OCI-LY1 (cell line): ENCODE results near the gene SRSF8.

Experiments
- H2AFZ ChIP-seq: fragments of 200-600 bp; sonication (generic), shearing (Covaris generic); 2 replicates; pipeline ENCODE4 v1.6.0; 2014; ENCODE audit warnings: antibody characterized with exemption, mild to moderate bottlenecking, low read length
- H3F3A ChIP-seq: fragments of 200-600 bp; sonication (generic), shearing (Covaris generic); 2 replicates; pipeline ENCODE4 v1.6.0; 2014; ENCODE audit warnings: mild to moderate bottlenecking, antibody characterized with exemption, low read length, moderate library complexity; ENCODE audit not compliant: insufficient read depth
- H3K27ac ChIP-seq: fragments of 200-600 bp; sonication (generic); 2 replicates; pipeline ENCODE4 v1.5.1; 2014; ENCODE audit warnings: low read length, mixed run types, mild to moderate bottlenecking, low read depth; ENCODE audit not compliant: poor library complexity, severe bottlenecking
- H3K27me3 ChIP-seq: fragments of 200-600 bp; sonication (generic); 2 replicates; pipeline ENCODE4 v1.6.0; 2014; ENCODE audit warnings: antibody characterized with exemption, mild to moderate bottlenecking, low read length, moderate library complexity; ENCODE audit not compliant: insufficient read depth
- H3K36me3 ChIP-seq: fragments of 200-600 bp; sonication (generic); 2 replicates; pipeline ENCODE4 v1.6.1; 2014; ENCODE audit warnings: mild to moderate bottlenecking, antibody characterized with exemption, low read length, moderate library complexity, mixed read lengths; ENCODE audit not compliant: insufficient read depth
- H3K4me1 ChIP-seq: fragments of 200-600 bp; sonication (generic); 2 replicates; pipeline ENCODE4 v1.5.1; 2014; ENCODE audit warnings: mild to moderate bottlenecking, low read length, moderate library complexity; ENCODE audit not compliant: insufficient read depth, severe bottlenecking
- H3K4me2 ChIP-seq: fragments of 200-600 bp; sonication (generic), shearing (Covaris generic); 2 replicates; pipeline ENCODE4 v1.6.1; 2014; ENCODE audit warnings: low read length
- H3K4me3 ChIP-seq: fragments of 200-600 bp; sonication (generic); 2 replicates; pipeline ENCODE4 v1.5.1; 2014; ENCODE audit warnings: low read length, low read depth, mild to moderate bottlenecking, mixed read lengths; ENCODE audit not compliant: poor library complexity, severe bottlenecking
- H3K79me2 ChIP-seq: fragments of 200-600 bp; shearing (Covaris generic); 2 replicates; pipeline ENCODE4 v1.6.1; 2016; ENCODE audit warnings: mixed run types, low read length, mixed read lengths; ENCODE audit not compliant: insufficient read depth
- H3K9ac ChIP-seq: fragments of 200-600 bp; sonication (generic), shearing (Covaris generic); 2 replicates; pipeline ENCODE4 v1.6.1; 2014; ENCODE audit warnings: mild to moderate bottlenecking, low read length, mixed read lengths
- H3K9me2 ChIP-seq: fragments of 200-600 bp; sonication (generic), shearing (Covaris generic); 2 replicates; pipeline ENCODE4 v1.6.1; 2014; ENCODE audit warnings: low read depth, mild to moderate bottlenecking, low read length, mixed read lengths
- H3K9me3 ChIP-seq: fragments of 200-600 bp; shearing (Covaris generic); 2 replicates; pipeline ENCODE4 v1.6.1; 2014; ENCODE audit warnings: low read length, mixed read lengths
- H4K20me1 ChIP-seq: fragments of 200-600 bp; sonication (generic), shearing (Covaris generic); 2 replicates; pipeline ENCODE4 v1.6.0; 2016; ENCODE audit warnings: mild to moderate bottlenecking, low read length; ENCODE audit not compliant: insufficient read depth
- EZH2 ChIP-seq: fragments of 200-600 bp; sonication (generic), shearing (Covaris generic); IDR thresholded peaks from 2 replicates; pipeline ENCODE4 v1.8.0; 2017; ENCODE audit warnings: borderline replicate concordance, mixed run types, mild to moderate bottlenecking, antibody characterized with exemption, low read length, moderate library complexity, mixed read lengths
- TF ChIP-seq, protein P1 (sequence below): fragments of 200-600 bp; sonication (generic), shearing (Covaris generic); IDR thresholded peaks from 2 replicates; pipeline ENCODE4 v1.5.1; 2017; ENCODE audit warnings: mild to moderate bottlenecking, antibody characterized with exemption, low read length, moderate library complexity, mixed read lengths

The SRSF8 gene

DNA sequence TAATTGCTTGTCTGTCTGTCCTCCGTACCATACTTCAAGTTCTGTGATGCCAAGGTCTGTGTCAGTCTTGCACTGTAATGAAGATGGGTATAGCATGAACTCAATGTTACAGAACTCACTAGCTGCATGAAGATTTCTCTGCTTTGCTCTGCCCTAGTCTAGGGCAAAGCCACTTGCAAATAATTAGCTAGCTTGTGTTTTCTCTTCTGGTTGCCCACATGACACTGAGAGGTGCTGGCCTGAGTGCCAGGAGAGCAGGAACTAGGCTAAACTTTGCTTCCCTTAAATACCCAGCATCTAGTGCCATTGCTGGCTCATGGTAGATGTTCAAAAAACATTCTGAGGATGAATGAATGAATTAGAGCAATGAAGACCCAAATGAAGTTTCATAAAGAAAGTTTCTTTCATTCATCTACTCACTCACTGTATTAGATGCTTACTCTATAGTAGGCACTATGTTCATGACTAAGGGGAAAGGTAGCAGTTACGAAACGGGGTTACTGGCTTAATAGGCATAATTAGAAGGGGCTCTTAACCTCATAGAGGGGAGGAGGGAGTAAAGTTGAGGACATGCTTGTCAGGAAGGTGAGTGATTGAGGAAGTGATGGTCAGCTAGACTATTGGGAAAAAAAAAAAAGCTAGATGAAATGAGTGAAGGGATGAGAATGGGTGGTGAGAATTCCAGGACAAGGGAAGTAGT is 18.5 kb downstream of the SRSF8 start:
- Histone ChIP-seq H3K4me3 (no peak overlapping the region), H3K9me2 (no peaks in the 10 kb centered on the region), H3K4me1 (peaks cover 9% of the 10 kb centered on the region), H3K36me3 (no peaks in the 10 kb centered on the region), H2AFZ (no peak overlapping the region), H3K9ac (no peak overlapping the region), H3K27me3 (no peaks in the 10 kb centered on the region), H4K20me1 (no peaks in the 10 kb centered on the region), H3K27ac (no peak overlapping the region), H3K79me2 (no peaks in the 10 kb centered on the region), H3F3A (no peaks in the 10 kb centered on the region), H3K9me3 (no peaks in the 10 kb centered on the region), H3K4me2 (no peak overlapping the region)
- TF ChIP-seq, protein P1, sequence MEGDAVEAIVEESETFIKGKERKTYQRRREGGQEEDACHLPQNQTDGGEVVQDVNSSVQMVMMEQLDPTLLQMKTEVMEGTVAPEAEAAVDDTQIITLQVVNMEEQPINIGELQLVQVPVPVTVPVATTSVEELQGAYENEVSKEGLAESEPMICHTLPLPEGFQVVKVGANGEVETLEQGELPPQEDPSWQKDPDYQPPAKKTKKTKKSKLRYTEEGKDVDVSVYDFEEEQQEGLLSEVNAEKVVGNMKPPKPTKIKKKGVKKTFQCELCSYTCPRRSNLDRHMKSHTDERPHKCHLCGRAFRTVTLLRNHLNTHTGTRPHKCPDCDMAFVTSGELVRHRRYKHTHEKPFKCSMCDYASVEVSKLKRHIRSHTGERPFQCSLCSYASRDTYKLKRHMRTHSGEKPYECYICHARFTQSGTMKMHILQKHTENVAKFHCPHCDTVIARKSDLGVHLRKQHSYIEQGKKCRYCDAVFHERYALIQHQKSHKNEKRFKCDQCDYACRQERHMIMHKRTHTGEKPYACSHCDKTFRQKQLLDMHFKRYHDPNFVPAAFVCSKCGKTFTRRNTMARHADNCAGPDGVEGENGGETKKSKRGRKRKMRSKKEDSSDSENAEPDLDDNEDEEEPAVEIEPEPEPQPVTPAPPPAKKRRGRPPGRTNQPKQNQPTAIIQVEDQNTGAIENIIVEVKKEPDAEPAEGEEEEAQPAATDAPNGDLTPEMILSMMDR: no peak
- no peak for TF ChIP-seq EZH2

- no peaks in the 10 kb centered on the region for H3K9me2 ChIP-seq
- no peak overlapping the region for H3K9ac ChIP-seq
- no peaks in the 10 kb centered on the region for H3F3A ChIP-seq
- no peaks in the 10 kb centered on the region for H3K36me3 ChIP-seq
- H3K4me1 ChIP-seq: peaks cover 13% of the 10 kb centered on the region
- TF ChIP-seq EZH2: no peak
- TF ChIP-seq, protein P1: no peak
- H3K27me3 ChIP-seq: no peaks in the 10 kb centered on the region
- no peak overlapping the region for H3K27ac ChIP-seq
- H3K4me3 ChIP-seq: no peak overlapping the region
- H3K9me3 ChIP-seq: no peaks in the 10 kb centered on the region
- no peak overlapping the region for H2AFZ ChIP-seq
- H4K20me1 ChIP-seq: no peaks in the 10 kb centered on the region
- H3K79me2 ChIP-seq: no peaks in the 10 kb centered on the region
- H3K4me2 ChIP-seq: no peak overlapping the region
Observed at GRCh38 chr11:95086151-95086550, 19.4 kb downstream of the SRSF8 start.

GRCh38 chr11:95086836-95087570 is 20.3 kb downstream of the SRSF8 start:
- Histone ChIP-seq H3K27me3 (no peaks in the 10 kb centered on the region), H3F3A (no peaks in the 10 kb centered on the region), H3K4me1 (peaks cover 13% of the 10 kb centered on the region), H3K9me2 (no peaks in the 10 kb centered on the region), H3K79me2 (no peaks in the 10 kb centered on the region), H3K9ac (no peak overlapping the region), H4K20me1 (no peaks in the 10 kb centered on the region), H3K36me3 (no peaks in the 10 kb centered on the region), H3K4me2 (no peak overlapping the region), H3K27ac (no peak overlapping the region), H3K4me3 (no peak overlapping the region), H3K9me3 (no peaks in the 10 kb centered on the region), H2AFZ (no peak overlapping the region)
- TF ChIP-seq, protein P1: no peak
- no peak for TF ChIP-seq EZH2
